Ectodermal cell (in vitro differentiated cells): ENCODE results near the gene CGREF1.

Source experiments
- H3K27ac ChIP-seq: 2 replicates; pipeline ENCODE4 v1.7.0; 2013; ENCODE audit warnings: mild to moderate bottlenecking, low read depth, low read length; ENCODE audit not compliant: insufficient read depth, poor library complexity, severe bottlenecking
- H3K27me3 ChIP-seq: 2 replicates; pipeline ENCODE4 v1.7.0; 2013; ENCODE audit warnings: mild to moderate bottlenecking, low read length; ENCODE audit not compliant: insufficient read depth, control insufficient read depth, poor library complexity, severe bottlenecking
- H3K36me3 ChIP-seq: one replicate; pipeline ENCODE4 v1.7.0; 2013; ENCODE audit warnings: low read length; ENCODE audit not compliant: control insufficient read depth, insufficient read depth
- H3K4me1 ChIP-seq: one replicate; pipeline ENCODE4 v1.7.0; 2013; ENCODE audit warnings: low read length; ENCODE audit not compliant: control insufficient read depth, insufficient read depth
- H3K4me3 ChIP-seq: 2 replicates; pipeline ENCODE4 v1.7.0; 2013; ENCODE audit warnings: low read depth, low read length, control low read depth; ENCODE audit not compliant: insufficient read depth
- H3K9me3 ChIP-seq: 2 replicates; pipeline ENCODE4 v1.7.0; 2013; ENCODE audit warnings: mild to moderate bottlenecking, low read length, moderate library complexity; ENCODE audit not compliant: control insufficient read depth
- WGBS, 2 experiments: methylation state at CpG; one replicate each; pipeline ENCODE4 v1.1.7; 2013; ENCODE audit warnings: missing lambda C conversion rate in 2 of 2; 5-methylcytosine and 5-hydroxymethylcytosine counted together

CGREF1 gene

DNA sequence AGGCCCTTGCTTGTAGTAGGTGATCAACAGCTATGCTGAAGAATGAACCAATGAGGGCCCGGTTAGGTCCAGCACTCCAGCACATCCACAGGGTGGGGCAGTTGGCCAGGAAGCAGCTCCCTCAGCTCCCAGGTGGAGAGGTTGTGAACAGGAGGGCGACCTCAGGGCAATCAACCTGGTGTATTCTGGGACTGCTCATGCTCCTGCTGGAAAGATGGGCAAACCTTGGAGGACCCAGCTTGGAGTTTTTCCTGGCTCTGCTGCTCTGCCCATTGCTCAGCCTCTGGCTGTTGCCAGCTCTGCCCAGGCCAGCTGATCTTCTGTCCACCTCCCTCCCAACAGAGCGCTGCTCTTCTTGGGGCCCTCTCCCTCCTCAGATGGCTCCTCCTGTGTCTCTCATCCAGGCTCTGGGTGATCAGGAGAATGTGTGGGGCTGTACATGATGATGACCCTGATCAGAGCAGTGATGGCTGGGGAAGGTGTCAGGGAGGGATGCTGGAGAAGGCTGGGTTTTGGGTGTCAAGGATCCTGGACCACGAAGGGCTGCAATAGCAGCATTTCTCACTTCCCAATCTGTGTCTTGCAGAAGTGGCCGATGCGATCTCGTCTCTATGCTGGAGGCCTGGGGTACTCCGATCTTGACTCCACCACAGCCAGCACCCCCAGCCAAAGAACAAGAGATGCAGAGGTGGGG, 33.3 kb upstream of the CGREF1 start:
- H3K36me3 ChIP-seq, result no peaks in the 10 kb centered on the region
- no peak overlapping the region for H3K27ac ChIP-seq
- H3K4me3 ChIP-seq, result no peak overlapping the region
- no peaks in the 10 kb centered on the region for H3K9me3 ChIP-seq
- WGBS, 2 experiments, result 89% methylated on average over 8 of the region's 8 CpGs
- no peaks in the 10 kb centered on the region for H3K27me3 ChIP-seq
- H3K4me1 ChIP-seq, result no peaks in the 10 kb centered on the region

DNA sequence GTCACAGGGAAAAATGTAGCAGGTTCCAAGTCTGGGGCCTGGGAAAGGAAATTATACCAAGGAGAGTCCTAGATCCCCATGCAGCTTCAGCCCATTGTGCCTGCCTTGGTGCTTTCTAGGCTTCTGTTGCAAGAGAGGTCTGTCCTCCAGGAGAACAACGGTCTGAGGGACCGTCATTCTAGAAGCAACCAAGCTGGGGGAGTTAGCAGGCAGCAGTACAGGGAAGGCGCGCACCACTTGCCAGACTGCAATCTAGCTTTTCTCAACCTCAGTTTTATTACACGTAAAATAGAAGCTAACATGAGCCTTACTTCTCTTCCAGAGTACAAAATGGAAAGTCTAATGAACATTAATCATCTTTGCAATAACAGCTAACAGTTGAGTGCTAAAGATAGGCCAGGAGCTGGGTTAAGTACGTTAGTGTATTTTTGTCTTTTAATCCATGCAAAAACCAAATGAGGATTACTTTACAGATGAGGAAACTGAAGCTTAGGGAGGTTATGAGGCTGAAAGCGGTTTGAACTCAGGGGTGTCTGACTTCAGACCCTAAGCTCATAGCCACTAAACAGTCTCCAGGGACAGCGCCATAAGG, 31.8 kb upstream of the CGREF1 start:
- Histone ChIP-seq H3K9me3 (no peaks in the 10 kb centered on the region), H3K27ac (no peak overlapping the region), H3K36me3 (no peaks in the 10 kb centered on the region), H3K4me1 (no peaks in the 10 kb centered on the region), H3K27me3 (no peaks in the 10 kb centered on the region), H3K4me3 (no peak overlapping the region)
- 91 to 94% methylated on average over 8 of the region's 8 CpGs for WGBS, 2 experiments

DNA sequence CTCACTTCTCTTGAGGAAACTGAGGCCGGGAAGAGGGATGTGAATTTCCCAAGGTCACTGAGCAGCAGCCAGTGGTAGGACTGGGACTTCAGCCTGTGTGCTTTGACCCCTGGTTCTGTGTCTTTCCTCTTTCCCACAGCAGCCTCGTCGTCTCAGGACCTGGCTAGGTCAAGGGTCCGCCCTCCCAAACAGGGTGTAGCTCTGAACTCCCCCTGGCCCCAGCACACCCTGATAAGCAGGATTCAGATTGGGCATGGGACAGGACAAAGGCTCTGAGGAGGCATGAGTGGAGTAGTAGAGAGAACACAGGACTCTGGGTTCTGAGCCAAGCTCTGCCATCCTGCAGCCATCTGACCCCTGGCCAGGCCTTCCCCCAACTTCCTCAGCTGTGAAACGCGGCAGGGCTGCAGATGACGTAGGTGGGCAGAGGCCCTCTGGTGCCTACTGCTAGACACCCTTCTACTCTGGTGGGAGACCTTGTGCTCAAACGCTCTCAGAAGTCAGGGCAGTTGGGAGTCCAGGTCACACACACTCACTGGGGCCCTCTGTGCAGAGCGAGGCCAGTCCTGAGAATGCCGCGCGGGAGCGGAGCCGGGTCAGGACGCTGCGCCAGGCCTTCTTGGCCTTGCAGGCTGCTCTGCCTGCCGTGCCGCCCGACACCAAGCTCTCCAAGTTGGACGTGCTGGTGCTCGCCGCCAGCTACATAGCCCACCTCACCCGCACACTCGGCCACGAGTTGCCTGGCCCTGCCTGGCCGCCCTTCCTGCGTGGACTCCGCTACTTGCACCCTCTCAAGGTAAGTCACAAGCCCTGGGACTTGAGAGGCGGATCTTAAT, 30.9 kb upstream of the CGREF1 start:
- H3K4me1 ChIP-seq, result no peaks in the 10 kb centered on the region
- no peak overlapping the region for H3K4me3 ChIP-seq
- H3K27ac ChIP-seq, result no peak overlapping the region
- no peaks in the 10 kb centered on the region for H3K36me3 ChIP-seq
- no peaks in the 10 kb centered on the region for H3K27me3 ChIP-seq
- 95% methylated on average over 29 of the region's 29 CpGs for WGBS, 2 experiments
- no peaks in the 10 kb centered on the region for H3K9me3 ChIP-seq

DNA sequence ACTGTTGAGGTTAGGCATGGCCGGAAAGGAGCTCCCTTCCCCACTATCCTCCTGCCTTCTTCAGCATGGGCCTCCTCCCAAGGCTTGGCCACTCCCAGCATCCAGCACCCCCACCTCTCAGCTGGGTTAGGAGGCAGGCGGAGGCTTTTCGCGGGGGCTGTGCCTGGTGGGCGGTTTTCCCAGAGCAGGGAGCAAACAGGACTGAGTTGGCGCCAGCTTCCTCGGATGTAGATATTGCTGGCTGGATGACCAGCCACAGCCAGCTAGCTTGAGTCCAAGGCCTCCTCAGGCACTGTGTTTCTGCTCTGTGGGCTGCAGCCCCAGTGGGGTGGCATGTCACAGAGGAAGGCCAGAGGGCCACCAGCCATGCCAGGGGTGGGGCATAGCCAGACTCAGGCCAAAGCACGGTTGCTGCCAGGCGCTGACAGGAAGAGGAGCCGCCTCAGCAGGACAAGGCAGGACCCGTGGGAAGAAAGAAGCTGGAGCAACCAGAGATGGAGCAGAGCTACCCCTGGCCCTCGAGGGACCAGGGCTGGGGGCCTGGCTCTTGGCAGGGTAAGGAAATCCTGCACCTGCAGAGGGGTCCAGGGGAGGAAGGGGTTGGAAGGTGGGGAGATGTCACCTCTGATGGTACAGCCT, 30.0 kb upstream of the CGREF1 start, which contains the start of gene TCF23:
TCF23 (plus strand) TSS at position 204 of the 639 bp plus-strand sequence; CDS start at position 334, 130 bp downstream.
- Histone ChIP-seq H3K4me1 (no peaks in the 10 kb centered on the region), H3K27me3 (no peaks in the 10 kb centered on the region), H3K4me3 (no peak within 1 kb of the TSS), H3K9me3 (no peaks in the 10 kb centered on the region), H3K36me3 (no peaks in the 10 kb centered on the region), H3K27ac (no peak within 1 kb of the TSS)
- WGBS, 2 experiments, result 88 to 91% methylated on average over 12 of the region's 12 CpGs

DNA sequence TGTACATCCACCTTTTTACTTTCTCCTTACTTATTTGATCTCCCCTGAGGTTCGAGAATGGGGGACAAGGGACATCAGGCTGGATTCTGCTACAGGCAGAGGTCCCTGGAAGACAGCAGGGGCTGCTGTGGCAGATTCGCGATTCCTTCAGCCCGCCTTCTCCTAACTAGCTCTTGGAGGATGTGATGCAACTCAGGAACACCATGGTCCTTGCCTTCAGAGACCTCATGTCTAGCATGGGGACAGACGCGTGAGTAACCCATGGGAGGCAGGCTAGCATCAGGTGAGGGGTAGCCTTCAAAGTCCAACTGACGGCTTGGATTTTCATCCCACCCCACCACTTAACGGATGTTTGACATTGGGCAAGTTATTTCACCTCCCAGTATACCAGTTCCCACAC, 29.0 kb upstream of the CGREF1 start:
- H3K4me1 ChIP-seq, result no peaks in the 10 kb centered on the region
- no peak overlapping the region for H3K27ac ChIP-seq
- H3K27me3 ChIP-seq, result no peaks in the 10 kb centered on the region
- no peaks in the 10 kb centered on the region for H3K36me3 ChIP-seq
- H3K9me3 ChIP-seq, result no peaks in the 10 kb centered on the region
- no peak overlapping the region for H3K4me3 ChIP-seq
- WGBS, 2 experiments, result 93 to 98% methylated on average over 8 of the region's 8 CpGs

DNA sequence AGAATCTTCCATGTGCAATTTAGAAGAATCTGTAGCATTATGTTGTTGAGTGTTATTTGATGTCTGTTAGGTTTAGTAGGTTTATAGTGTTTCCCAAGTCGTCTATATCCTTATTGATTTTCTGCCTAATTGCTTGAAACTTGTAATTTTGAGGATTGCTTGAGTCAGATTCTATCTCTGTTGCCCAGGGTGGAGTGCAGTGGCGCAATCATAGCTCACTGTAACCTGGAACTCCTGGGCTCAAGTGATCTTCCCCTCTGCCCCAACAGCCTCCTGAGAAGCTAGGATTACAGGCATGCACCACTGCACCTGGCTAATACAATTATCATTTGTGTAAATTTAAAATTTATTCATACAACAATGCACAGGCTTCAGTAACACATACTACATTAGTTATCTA, 26.8 kb upstream of the CGREF1 start:
- H3K27me3 ChIP-seq, result no peaks in the 10 kb centered on the region
- no peaks in the 10 kb centered on the region for H3K36me3 ChIP-seq
- H3K4me1 ChIP-seq, result no peaks in the 10 kb centered on the region
- H3K4me3 ChIP-seq, result no peak overlapping the region
- H3K27ac ChIP-seq, result no peak overlapping the region
- no peaks in the 10 kb centered on the region for H3K9me3 ChIP-seq
- 84 to 90% methylated on average over 2 of the region's 2 CpGs for WGBS, 2 experiments

DNA sequence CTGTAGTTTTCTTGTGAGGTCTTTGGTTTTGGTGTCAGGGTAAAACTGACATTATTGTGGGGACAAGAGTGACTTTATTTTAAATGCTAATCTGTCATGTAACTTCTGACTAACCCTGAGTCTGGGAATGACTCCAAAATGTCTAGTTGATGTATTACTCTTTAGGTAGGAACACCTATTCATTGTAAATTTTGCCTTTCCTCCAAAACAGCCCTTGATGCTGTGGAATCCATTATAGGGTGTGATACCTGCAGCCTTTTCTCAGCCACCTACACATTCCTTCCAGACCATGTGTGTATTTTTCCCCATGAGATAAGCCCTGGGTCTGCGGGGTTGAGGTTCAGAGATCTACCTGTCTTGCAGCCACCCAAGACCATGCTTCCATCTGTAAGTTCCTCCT, 24.4 kb upstream of the CGREF1 start:
- WGBS, 2 experiments, result 90 to 93% methylated on average over 1 of the region's 1 CpG
- H3K9me3 ChIP-seq, result no peaks in the 10 kb centered on the region
- H3K36me3 ChIP-seq, result no peaks in the 10 kb centered on the region
- H3K27ac ChIP-seq, result no peak overlapping the region
- H3K27me3 ChIP-seq, result no peaks in the 10 kb centered on the region
- no peak overlapping the region for H3K4me3 ChIP-seq
- H3K4me1 ChIP-seq, result no peaks in the 10 kb centered on the region

DNA sequence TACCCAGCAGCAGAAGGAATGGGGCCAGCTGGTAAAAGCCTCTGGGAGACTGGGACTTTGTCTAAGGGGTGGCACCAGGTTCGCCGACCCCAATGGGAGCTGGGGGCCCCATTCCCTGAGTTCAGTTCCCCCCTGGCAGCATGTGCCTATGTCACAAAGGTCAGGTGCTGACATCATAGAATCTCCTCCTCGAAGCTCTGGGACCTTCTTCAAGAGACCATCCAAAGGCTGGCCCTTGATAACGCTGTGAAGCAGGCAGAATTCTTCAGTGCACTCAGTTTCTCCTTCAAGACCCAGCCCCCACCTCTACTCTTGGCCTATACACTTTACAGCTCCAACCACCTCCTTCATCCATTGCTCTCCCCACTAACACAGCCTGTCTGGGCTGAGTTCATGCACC, 20.4 kb upstream of the CGREF1 start, which contains the start of gene PRR30:
PRR30 (minus strand) TSS at position 101 of the 400 bp plus-strand sequence. CDS start 1,081 bp downstream, outside the sequence.
- Histone ChIP-seq H3K36me3 (no peaks in the 10 kb centered on the region), H3K9me3 (no peaks in the 10 kb centered on the region), H3K27ac (no peak within 1 kb of the TSS), H3K4me3 (no peak within 1 kb of the TSS), H3K4me1 (no peaks in the 10 kb centered on the region), H3K27me3 (no peaks in the 10 kb centered on the region)
- 87 to 92% methylated on average over 4 of the region's 4 CpGs for WGBS, 2 experiments

DNA sequence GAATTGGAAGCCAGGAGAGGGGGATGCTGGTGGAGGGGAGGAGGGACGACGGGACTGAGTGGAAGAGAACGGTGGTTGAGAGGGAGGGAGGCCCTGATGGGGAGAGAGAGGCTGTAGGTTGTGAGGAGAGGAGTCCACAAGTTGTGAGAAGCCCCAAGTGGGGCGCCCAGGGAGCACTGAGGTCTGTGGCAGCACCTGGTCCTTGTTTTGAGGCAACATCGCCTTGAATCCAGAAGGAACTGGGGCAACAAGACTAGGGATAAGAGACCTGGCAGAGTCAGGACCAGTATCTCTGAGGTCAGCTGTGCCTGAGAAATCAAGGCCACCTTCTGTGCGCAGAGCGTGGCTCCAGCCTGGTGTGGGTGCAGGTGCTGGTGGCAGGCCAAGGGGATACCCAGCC, 19.2 kb upstream of the CGREF1 start:
- 87 to 90% methylated on average over 7 of the region's 7 CpGs for WGBS, 2 experiments
- Histone ChIP-seq H3K4me3 (no peak overlapping the region), H3K9me3 (no peaks in the 10 kb centered on the region), H3K4me1 (peaks cover 5% of the 10 kb centered on the region), H3K27ac (no peak overlapping the region), H3K27me3 (no peaks in the 10 kb centered on the region), H3K36me3 (no peaks in the 10 kb centered on the region)
